Smooth muscle cell (in vitro differentiated cells): ENCODE results near the gene UPF3A. TPM values are rescaled to one million over a fixed set of nuclear protein-coding genes. Genes with fewer than 3 reads are reported as not detected.

Experiments used
- DNase-seq: peaks from one replicate; lab custom pipeline; 2025; ENCODE audit not compliant: unreplicated experiment; lab: John Stamatoyannopoulos, UW
- H2AFZ ChIP-seq: fragments of 200-600 bp; sonication (generic); 2 replicates; pipeline ENCODE4 v1.6.0; 2016; ENCODE audit warnings: antibody characterized with exemption, low read depth, mild to moderate bottlenecking
- H3F3A ChIP-seq: fragments of 200-600 bp; sonication (generic); 2 replicates; pipeline ENCODE4 v1.6.0; 2017; ENCODE audit warnings: antibody characterized with exemption, low read depth
- H3K27ac ChIP-seq: fragments of 200-600 bp; sonication (generic); 2 replicates; pipeline ENCODE4 v1.5.1; 2016; ENCODE audit warnings: low read depth, mild to moderate bottlenecking
- H3K27me3 ChIP-seq: fragments of 200-600 bp; sonication (generic); 2 replicates; pipeline ENCODE4 v1.6.1; 2016; ENCODE audit warnings: low read depth, mild to moderate bottlenecking
- H3K36me3 ChIP-seq: fragments of 200-600 bp; sonication (generic); 2 replicates; pipeline ENCODE4 v1.5.1; 2016; ENCODE audit warnings: low read depth
- H3K4me1 ChIP-seq: fragments of 200-600 bp; sonication (generic); 2 replicates; pipeline ENCODE4 v1.5.1; 2016; ENCODE audit warnings: low read depth
- H3K4me2 ChIP-seq: fragments of 200-600 bp; sonication (generic); 2 replicates; pipeline ENCODE4 v1.6.0; 2016; ENCODE audit warnings: mild to moderate bottlenecking
- H3K4me3 ChIP-seq: fragments of 200-600 bp; sonication (generic); 2 replicates; pipeline ENCODE4 v1.5.1; 2016; ENCODE audit warnings: mild to moderate bottlenecking
- H3K79me2 ChIP-seq: fragments of 200-600 bp; sonication (generic); 2 replicates; pipeline ENCODE4 v1.6.0; 2016; ENCODE audit warnings: low read depth, mild to moderate bottlenecking
- H3K9ac ChIP-seq: fragments of 200-600 bp; sonication (generic); 2 replicates; pipeline ENCODE4 v1.6.0; 2016; ENCODE audit warnings: low read depth
- H3K9me3 ChIP-seq: fragments of 200-600 bp; sonication (generic); replicated peaks from 2 replicates; pipeline ENCODE4 v1.5.1; 2016; ENCODE audit warnings: low read depth
- H4K20me1 ChIP-seq: fragments of 200-600 bp; sonication (generic); 2 replicates; pipeline ENCODE4 v1.6.0; 2016; ENCODE audit warnings: low read depth
- WGBS: methylation state at CpG from one replicate; pipeline ENCODE4 v1.1.7; 2016; ENCODE audit warnings: low lambda C conversion rate; 5-methylcytosine and 5-hydroxymethylcytosine counted together
- polyA plus RNA-seq: library from polyadenylated mRNA; unstranded; fragments of >200 nt; fragmentation: Nextera tagmentation; extraction: Ambion mirVana; gene quantifications from 2 replicates; pipeline ENCODE4 v1.2.1, GENCODE V29; 2016
- total RNA-seq: library from RNA; depleted of rRNA; stranded (reverse); fragments of >200 nt; gene quantifications from 2 replicates; pipeline ENCODE4 v1.2.3, GENCODE V29; 2014
- TF ChIP-seq, protein P1 (sequence below): fragments of 200-600 bp; sonication (generic); IDR thresholded peaks from 2 replicates; pipeline ENCODE4 v1.5.1; 2017; ENCODE audit warnings: borderline replicate concordance, mild to moderate bottlenecking, antibody characterized with exemption; ENCODE audit not compliant: insufficient read depth, poor library complexity, severe bottlenecking

The UPF3A gene, protein sequence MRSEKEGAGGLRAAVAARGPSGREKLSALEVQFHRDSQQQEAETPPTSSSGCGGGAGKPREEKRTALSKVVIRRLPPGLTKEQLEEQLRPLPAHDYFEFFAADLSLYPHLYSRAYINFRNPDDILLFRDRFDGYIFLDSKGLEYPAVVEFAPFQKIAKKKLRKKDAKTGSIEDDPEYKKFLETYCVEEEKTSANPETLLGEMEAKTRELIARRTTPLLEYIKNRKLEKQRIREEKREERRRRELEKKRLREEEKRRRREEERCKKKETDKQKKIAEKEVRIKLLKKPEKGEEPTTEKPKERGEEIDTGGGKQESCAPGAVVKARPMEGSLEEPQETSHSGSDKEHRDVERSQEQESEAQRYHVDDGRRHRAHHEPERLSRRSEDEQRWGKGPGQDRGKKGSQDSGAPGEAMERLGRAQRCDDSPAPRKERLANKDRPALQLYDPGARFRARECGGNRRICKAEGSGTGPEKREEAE
- total RNA-seq (22.4 and 26.1 TPM in 2 replicates), polyA plus RNA-seq (34.1 and 46.6 TPM in 2 replicates)

DNA sequence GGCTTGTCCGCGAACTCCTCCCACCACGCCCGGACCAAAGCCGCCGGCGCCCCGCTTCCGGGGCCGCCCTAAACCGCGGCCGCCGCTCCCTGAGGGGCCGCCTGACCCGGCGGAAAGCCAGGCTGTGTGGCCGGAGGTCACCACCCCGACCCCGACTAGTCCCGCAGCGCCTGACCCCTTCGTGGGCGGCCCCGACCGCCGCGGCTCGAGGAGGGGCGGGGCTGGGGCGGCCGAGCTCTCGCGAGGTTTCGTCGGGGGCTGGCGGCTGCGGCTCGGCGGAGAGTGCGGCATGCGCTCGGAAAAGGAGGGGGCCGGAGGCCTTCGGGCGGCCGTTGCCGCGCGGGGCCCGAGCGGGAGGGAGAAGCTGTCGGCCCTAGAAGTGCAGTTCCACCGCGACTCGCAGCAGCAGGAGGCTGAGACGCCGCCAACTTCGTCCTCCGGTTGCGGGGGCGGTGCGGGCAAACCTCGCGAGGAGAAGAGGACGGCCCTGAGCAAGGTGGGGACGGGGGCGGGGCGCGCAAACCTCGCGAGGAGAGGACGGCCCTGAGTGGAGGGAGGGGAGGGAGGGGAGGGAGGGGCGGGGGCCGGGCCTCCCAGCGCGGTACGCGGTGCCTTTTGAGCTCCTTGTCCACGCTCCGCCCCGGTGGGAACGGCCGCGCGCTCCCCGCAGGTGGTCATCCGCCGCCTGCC, at the start of gene UPF3A:
Gene UPF3A (plus strand): TSS at position 251 of the 690 bp plus-strand sequence. CDS start 39 bp downstream, at position 290.
- Histone ChIP-seq H4K20me1 (peaks cover 4% of the 10 kb centered on the region), H3K9ac (peak within 1 kb of the TSS; percentile 99), H3K79me2 (peaks cover 42% of the 10 kb centered on the region), H3K27me3 (no peaks in the 10 kb centered on the region), H3K4me3 (peak within 1 kb of the TSS; percentile 70), H3F3A (peaks cover 25% of the 10 kb centered on the region), H3K4me2 (peak within 1 kb of the TSS; percentile 89), H3K27ac (peak within 1 kb of the TSS; percentile 99), H3K4me1 (peaks cover 23% of the 10 kb centered on the region), H3K36me3 (no peaks in the 10 kb centered on the region), H2AFZ (peak within 1 kb of the TSS; percentile 95), H3K9me3 (no peaks in the 10 kb centered on the region)
- DNase-seq, result peak; percentile 92
- 2% methylated on average over 36 of the region's 89 CpGs for WGBS
- TF ChIP-seq, protein P1, sequence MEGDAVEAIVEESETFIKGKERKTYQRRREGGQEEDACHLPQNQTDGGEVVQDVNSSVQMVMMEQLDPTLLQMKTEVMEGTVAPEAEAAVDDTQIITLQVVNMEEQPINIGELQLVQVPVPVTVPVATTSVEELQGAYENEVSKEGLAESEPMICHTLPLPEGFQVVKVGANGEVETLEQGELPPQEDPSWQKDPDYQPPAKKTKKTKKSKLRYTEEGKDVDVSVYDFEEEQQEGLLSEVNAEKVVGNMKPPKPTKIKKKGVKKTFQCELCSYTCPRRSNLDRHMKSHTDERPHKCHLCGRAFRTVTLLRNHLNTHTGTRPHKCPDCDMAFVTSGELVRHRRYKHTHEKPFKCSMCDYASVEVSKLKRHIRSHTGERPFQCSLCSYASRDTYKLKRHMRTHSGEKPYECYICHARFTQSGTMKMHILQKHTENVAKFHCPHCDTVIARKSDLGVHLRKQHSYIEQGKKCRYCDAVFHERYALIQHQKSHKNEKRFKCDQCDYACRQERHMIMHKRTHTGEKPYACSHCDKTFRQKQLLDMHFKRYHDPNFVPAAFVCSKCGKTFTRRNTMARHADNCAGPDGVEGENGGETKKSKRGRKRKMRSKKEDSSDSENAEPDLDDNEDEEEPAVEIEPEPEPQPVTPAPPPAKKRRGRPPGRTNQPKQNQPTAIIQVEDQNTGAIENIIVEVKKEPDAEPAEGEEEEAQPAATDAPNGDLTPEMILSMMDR, result no peak

DNA sequence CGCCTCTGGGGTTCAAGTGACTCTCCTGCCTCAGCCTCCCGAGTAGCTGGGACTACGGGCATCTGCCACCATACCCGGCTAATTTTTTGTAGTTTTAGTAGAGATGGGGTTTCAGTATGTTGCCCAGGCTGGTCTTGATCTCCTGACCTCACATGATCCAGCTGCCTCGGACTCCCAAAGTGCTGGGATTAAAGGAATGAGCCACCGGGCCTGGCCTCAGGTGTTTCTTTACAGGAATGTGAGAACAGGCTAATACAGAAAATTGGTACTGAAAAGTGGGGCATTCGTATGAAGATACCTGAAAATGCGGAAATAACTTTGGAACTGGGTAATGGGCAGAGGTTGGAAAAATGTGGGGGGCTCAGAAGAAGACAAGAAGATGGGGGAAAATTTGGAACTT, 49.5 kb upstream of the UPF3A start:
- Histone ChIP-seq H3K4me2 (no peak overlapping the region), H3K79me2 (peaks cover 21% of the 10 kb centered on the region), H3K27ac (no peak overlapping the region), H3F3A (peaks cover 7% of the 10 kb centered on the region), H4K20me1 (peaks cover 11% of the 10 kb centered on the region), H3K27me3 (no peaks in the 10 kb centered on the region), H3K4me1 (peaks cover 19% of the 10 kb centered on the region), H3K9me3 (no peaks in the 10 kb centered on the region), H3K9ac (no peak overlapping the region), H3K4me3 (no peak overlapping the region), H2AFZ (no peak overlapping the region), H3K36me3 (no peaks in the 10 kb centered on the region)
- DNase-seq, result no peak
- TF ChIP-seq, protein P1, result no peak
- 81% methylated on average over 8 of the region's 8 CpGs for WGBS

DNA sequence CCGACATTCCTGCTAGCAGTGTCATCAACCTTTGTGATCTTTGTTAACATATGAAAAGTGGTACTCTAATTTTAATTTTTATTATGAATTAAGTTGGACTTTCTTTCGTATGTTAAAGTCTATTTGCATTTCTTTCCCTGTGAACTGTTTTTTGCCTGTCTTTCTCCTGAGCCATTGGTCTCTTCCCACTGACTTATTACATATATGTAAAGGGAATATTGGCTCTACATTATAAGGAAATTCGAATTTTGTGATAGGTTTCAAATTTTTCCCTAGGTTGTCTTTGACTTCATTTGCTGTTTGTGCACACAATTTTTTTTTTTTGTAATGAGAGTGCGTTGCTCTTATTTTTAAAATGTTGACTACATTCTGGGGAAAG, 47.1 kb upstream of the UPF3A start:
- H2AFZ ChIP-seq, result peak overlapping the region; percentile 92
- H4K20me1 ChIP-seq, result peaks cover 16% of the 10 kb centered on the region
- TF ChIP-seq, protein P1, result no peak
- peak overlapping the region; percentile 89 for H3K4me2 ChIP-seq
- H3K27ac ChIP-seq, result no peak overlapping the region
- H3K36me3 ChIP-seq, result peaks cover 6% of the 10 kb centered on the region
- no peak overlapping the region for H3K9ac ChIP-seq
- peaks cover 6% of the 10 kb centered on the region for H3F3A ChIP-seq
- H3K4me3 ChIP-seq, result peak overlapping the region; percentile 83
- no peaks in the 10 kb centered on the region for H3K27me3 ChIP-seq
- no peaks in the 10 kb centered on the region for H3K9me3 ChIP-seq
- peaks cover 24% of the 10 kb centered on the region for H3K79me2 ChIP-seq
- H3K4me1 ChIP-seq, result peaks cover 17% of the 10 kb centered on the region
- WGBS, result 64% methylated on average over 4 of the region's 4 CpGs
- no peak for DNase-seq
